Keratinocyte (primary cell): Measurements from ENCODE around the gene SOCS1. TPM values are rescaled to one million over a fixed set of nuclear protein-coding genes. Genes with fewer than 3 reads are reported as not detected.

ENCODE experiments used
- DNase-seq: peaks from one replicate; pipeline ENCODE4 v3.0.0-alpha.2; 2011; ENCODE audit warnings: low read depth, missing footprints, low spot score
- FAIRE-seq: peaks from 2 replicates; lab custom pipeline; 2011; peaks lifted over from hg19 to GRCh38; lab: Jason Lieb, UNC
- H2AFZ ChIP-seq: 2 replicates; pipeline ENCODE4 v1.6.0; 2012; ENCODE audit warnings: low read length, control low read depth, inconsistent platforms; ENCODE audit not compliant: control insufficient read depth
- H3K27ac ChIP-seq: 2 replicates; pipeline ENCODE4 v1.5.1; 2011; ENCODE audit warnings: low read length; ENCODE audit not compliant: control insufficient read depth, insufficient read depth
- H3K27me3 ChIP-seq: 3 replicates; pipeline ENCODE4 v1.6.0; 2011; ENCODE audit warnings: low read length; ENCODE audit not compliant: control insufficient read depth, insufficient read depth; ENCODE audit errors: extremely low read depth
- H3K36me3 ChIP-seq, 2 experiments: 2 replicates in 1 of 2; 3 replicates in 1 of 2; pipeline ENCODE4 v1.5.1; 2011; ENCODE audit warnings: low read length in 2 of 2, mild to moderate bottlenecking in 1 of 2; ENCODE audit not compliant: control insufficient read depth in 2 of 2, insufficient read depth in 2 of 2; ENCODE audit errors: extremely low read depth in 1 of 2
- H3K4me1 ChIP-seq: 3 replicates; pipeline ENCODE4 v1.5.1; 2011; ENCODE audit warnings: low read length; ENCODE audit not compliant: control insufficient read depth, insufficient read depth; ENCODE audit errors: extremely low read depth
- H3K4me2 ChIP-seq: 3 replicates; pipeline ENCODE4 v1.6.0; 2011; ENCODE audit warnings: low read depth, low read length; ENCODE audit not compliant: control insufficient read depth, insufficient read depth; ENCODE audit errors: extremely low read depth
- H3K4me3 ChIP-seq, 3 experiments: fragments of 200-600 bp in 1 of 3; sonication (generic) in 1 of 3; 2 replicates in 2 of 3; 3 replicates in 1 of 3; pipeline ENCODE4 v1.5.1; 2011 to 2016; ENCODE audit warnings: low read length in 3 of 3, mild to moderate bottlenecking in 3 of 3, control low read depth in 2 of 3, inconsistent platforms in 1 of 3, low read depth in 1 of 3, mixed read lengths in 1 of 3, mixed run types in 1 of 3, moderate library complexity in 1 of 3; ENCODE audit not compliant: control insufficient read depth in 2 of 3, insufficient read depth in 2 of 3; ENCODE audit errors: extremely low read depth in 1 of 3
- H3K79me2 ChIP-seq: 2 replicates; pipeline ENCODE4 v1.6.0; 2012; ENCODE audit warnings: low read length; ENCODE audit not compliant: control insufficient read depth, insufficient read depth
- H3K9ac ChIP-seq: 3 replicates; pipeline ENCODE4 v1.6.0; 2011; ENCODE audit warnings: low read length; ENCODE audit not compliant: control insufficient read depth, insufficient read depth; ENCODE audit errors: extremely low read depth
- H3K9me1 ChIP-seq: 3 replicates; pipeline ENCODE4 v1.6.0; 2011; ENCODE audit warnings: low read length; ENCODE audit not compliant: control insufficient read depth, insufficient read depth; ENCODE audit errors: extremely low read depth
- H3K9me3 ChIP-seq: 2 replicates; pipeline ENCODE4 v1.5.1; 2012; ENCODE audit warnings: low read depth, low read length; ENCODE audit not compliant: control insufficient read depth
- H4K20me1 ChIP-seq: 3 replicates; pipeline ENCODE4 v1.6.0; 2011; ENCODE audit warnings: low read length; ENCODE audit not compliant: control insufficient read depth, insufficient read depth; ENCODE audit errors: extremely low read depth
- EZH2 ChIP-seq: IDR thresholded peaks from one replicate; pipeline ENCODE4 v1.6.1; 2012; ENCODE audit warnings: inconsistent platforms, mild to moderate bottlenecking, low read length, moderate library complexity
- dilution Hi-C: fragments of 300-500 bp; cut with MboI; formaldehyde crosslinking; loops from one replicate; pipeline ENCODE4 v1.7.0; 2020; ENCODE audit warnings: low sequenced_read_pairs; ENCODE audit not compliant: extremely low pct_ligation_motif_present
- polyA plus RNA-seq, 5 experiments: library from polyadenylated mRNA; depleted of rRNA in 3 of 5; stranded (reverse) in 3 of 5; stranded (forward) in 1 of 5; unstranded in 1 of 5; fragments of >200 nt; gene quantifications; 1 replicate in 1 of 5; 2 replicates in 3 of 5; 3 replicates in 1 of 5; pipeline versions ENCODE4 v1.2.1 to v1.2.3, GENCODE V29; 2011 to 2012; ENCODE audit warnings: missing spikeins in 2 of 5, low read depth in 1 of 5, low replicate concordance in 1 of 5
- TF ChIP-seq, protein P1 (sequence below), 3 experiments: IDR thresholded peaks in 1 of 3; conservative IDR thresholded peaks in 1 of 3; optimal IDR thresholded peaks in 1 of 3; 2 replicates in 2 of 3; 3 replicates in 1 of 3; pipeline versions ENCODE3 to v1.5.1; 2011; ENCODE audit warnings: low read length in 3 of 3, mild to moderate bottlenecking in 3 of 3, moderate library complexity in 2 of 3, control low read depth in 1 of 3, inconsistent platforms in 1 of 3; ENCODE audit not compliant: insufficient read depth in 2 of 3; ENCODE audit errors: extremely low read depth in 1 of 3

The SOCS1 gene
- polyA plus RNA-seq, 1 donor (not counting 4 experiments of a cell fraction or from before 2014, with no cell fraction given), result 0.98 TPM

- Histone ChIP-seq H3K4me1 (peaks cover 5% of the 10 kb centered on the region), H3K27ac (no peak overlapping the region), H3K9ac (no peak overlapping the region), H3K9me3 (no peaks in the 10 kb centered on the region), H3K36me3 (no peaks in the 10 kb centered on the region), H3K79me2 (no peaks in the 10 kb centered on the region), H3K4me2 (no peak overlapping the region), H4K20me1 (no peaks in the 10 kb centered on the region), H2AFZ (no peak overlapping the region), H3K4me3 (no peak overlapping the region), H3K9me1 (no peaks in the 10 kb centered on the region), H3K27me3 (no peaks in the 10 kb centered on the region)
- DNase-seq (no peak), FAIRE-seq (no peak)
- TF ChIP-seq EZH2, result no peak
- TF ChIP-seq, protein P1, sequence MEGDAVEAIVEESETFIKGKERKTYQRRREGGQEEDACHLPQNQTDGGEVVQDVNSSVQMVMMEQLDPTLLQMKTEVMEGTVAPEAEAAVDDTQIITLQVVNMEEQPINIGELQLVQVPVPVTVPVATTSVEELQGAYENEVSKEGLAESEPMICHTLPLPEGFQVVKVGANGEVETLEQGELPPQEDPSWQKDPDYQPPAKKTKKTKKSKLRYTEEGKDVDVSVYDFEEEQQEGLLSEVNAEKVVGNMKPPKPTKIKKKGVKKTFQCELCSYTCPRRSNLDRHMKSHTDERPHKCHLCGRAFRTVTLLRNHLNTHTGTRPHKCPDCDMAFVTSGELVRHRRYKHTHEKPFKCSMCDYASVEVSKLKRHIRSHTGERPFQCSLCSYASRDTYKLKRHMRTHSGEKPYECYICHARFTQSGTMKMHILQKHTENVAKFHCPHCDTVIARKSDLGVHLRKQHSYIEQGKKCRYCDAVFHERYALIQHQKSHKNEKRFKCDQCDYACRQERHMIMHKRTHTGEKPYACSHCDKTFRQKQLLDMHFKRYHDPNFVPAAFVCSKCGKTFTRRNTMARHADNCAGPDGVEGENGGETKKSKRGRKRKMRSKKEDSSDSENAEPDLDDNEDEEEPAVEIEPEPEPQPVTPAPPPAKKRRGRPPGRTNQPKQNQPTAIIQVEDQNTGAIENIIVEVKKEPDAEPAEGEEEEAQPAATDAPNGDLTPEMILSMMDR (optimal IDR thresholded peaks at IDR 0.05 in 1 of 3, IDR thresholded peaks at IDR 0.05 in 1 of 3, conservative IDR thresholded peaks at IDR 0.05 in 1 of 3; ENCODE audit: extremely low read depth in 1 of 3, insufficient read depth in 2 of 3, low read length in 3 of 3), result no peak
- dilution Hi-C loops, result no loop called here
Observed at GRCh38 chr16:11273721-11274324, 17.8 kb upstream of the SOCS1 start.

- Histone ChIP-seq H3K79me2 (no peaks in the 10 kb centered on the region), H3K36me3 (no peaks in the 10 kb centered on the region), H3K4me3 (no peak within 1 kb of the TSS), H2AFZ (no peak within 1 kb of the TSS), H3K9me3 (no peaks in the 10 kb centered on the region), H3K9ac (no peak within 1 kb of the TSS), H3K4me2 (peak within 1 kb of the TSS; percentile 17), H3K27me3 (no peaks in the 10 kb centered on the region), H3K4me1 (peaks cover 5% of the 10 kb centered on the region), H4K20me1 (no peaks in the 10 kb centered on the region), H3K9me1 (no peaks in the 10 kb centered on the region), H3K27ac (no peak within 1 kb of the TSS)
- no peak for TF ChIP-seq EZH2
- TF ChIP-seq, protein P1 (optimal IDR thresholded peaks at IDR 0.05 in 1 of 3, IDR thresholded peaks at IDR 0.05 in 1 of 3, conservative IDR thresholded peaks at IDR 0.05 in 1 of 3; ENCODE audit: extremely low read depth in 1 of 3, insufficient read depth in 2 of 3, low read length in 3 of 3), result no peak
- dilution Hi-C loops, result no loop called here
- DNase-seq, result no peak
- no peak for FAIRE-seq
Observed at GRCh38 chr16:11272921-11273720, 17.1 kb upstream of the SOCS1 start, which contains the start of gene PRM3. PRM3 (minus strand) TSS chr16:11273629; CDS start chr16:11273595, 34 bp downstream.
